GM12874 (cell line): ENCODE data around the gene CHST11.

Experiments used
- CTCF ChIP-seq: IDR thresholded peaks from 2 replicates; pipeline ENCODE4 v1.5.1; 2011; ENCODE audit warnings: low read depth, mild to moderate bottlenecking, control low read depth, low read length, moderate library complexity; ENCODE audit not compliant: insufficient read depth

The CHST11 gene

GRCh38 chr12:104681012-104681690 lies 224.4 kb downstream of the CHST11 start:
- no peak for TF ChIP-seq CTCF

GRCh38 chr12:104682790-104683279 lies 226.1 kb downstream of the CHST11 start:
- no peak for TF ChIP-seq CTCF

GRCh38 chr12:104683831-104684503 lies 227.2 kb downstream of the CHST11 start:
- no peak for TF ChIP-seq CTCF

- no peak for TF ChIP-seq CTCF
These were observed 228.1 kb downstream of the CHST11 start for GRCh38 chr12:104684884-104685283.

- TF ChIP-seq CTCF: no peak
These were observed 228.6 kb downstream of the CHST11 start for GRCh38 chr12:104685366-104685765.

- TF ChIP-seq CTCF: no peak
These were observed 229.4 kb downstream of the CHST11 start for GRCh38 chr12:104686196-104686595.

- no peak for TF ChIP-seq CTCF
These were observed 231.2 kb downstream of the CHST11 start for GRCh38 chr12:104687823-104688573.
